ENCODE data around the gene MOB3B. TPM values are rescaled to one million over a fixed set of nuclear protein-coding genes. Genes with fewer than 3 reads are reported as not detected.

MOB3B gene
- total and polyA plus RNA-seq, 10 of the 15 experiments (the other 5 are each of a cell fraction or from before 2014, with no cell fraction given), result 0.44 to 2.7 (median 0.91) TPM

DNA sequence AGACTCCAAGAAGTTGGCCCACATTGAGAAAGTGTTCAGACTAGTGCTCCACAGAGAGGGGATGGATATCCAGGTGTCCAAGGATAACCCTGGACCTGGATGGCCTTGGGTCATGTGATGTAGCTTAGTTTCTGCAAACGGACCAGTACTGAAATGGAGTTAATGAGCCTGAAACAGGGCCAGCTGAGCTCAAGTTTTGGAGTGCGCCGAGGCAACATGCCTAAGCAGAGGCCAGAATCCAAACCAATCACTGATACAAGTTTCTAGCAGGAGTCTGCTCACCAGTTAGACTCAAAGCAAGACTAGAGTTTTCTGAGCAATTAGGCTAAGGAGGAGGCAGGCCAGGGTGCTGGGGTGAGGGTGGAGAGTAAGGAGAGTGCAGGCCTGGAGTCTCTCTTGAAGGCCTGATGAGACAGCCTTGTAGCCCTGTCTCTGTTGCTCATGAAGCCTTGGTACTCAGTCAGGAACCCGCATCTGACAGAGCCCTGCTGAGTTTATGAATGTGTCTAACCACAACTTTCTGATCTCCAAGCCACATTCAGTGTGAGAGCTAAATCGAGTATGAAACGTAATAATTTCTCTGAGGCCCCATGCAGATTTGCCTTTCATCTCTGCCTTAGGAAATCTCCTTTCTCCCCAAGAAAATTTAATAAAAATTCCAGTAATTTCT is 163.8 kb downstream of the MOB3B start (continued):
- TF ChIP-seq NR2C1 (IDR thresholded peaks at IDR 0.05) (no peak), SUZ12 (IDR thresholded peaks at IDR 0.05; ENCODE audit: unreplicated experiment) (no peak), JUND (IDR thresholded peaks at IDR 0.05; ENCODE audit: low read depth, low read length) (no peak), EGR1 (IDR thresholded peaks at IDR 0.05; ENCODE audit: borderline replicate concordance in 1 of 2, low read depth in 2 of 2, low read length in 2 of 2) (no peak), WRNIP1 (IDR thresholded peaks at IDR 0.05; ENCODE audit: borderline replicate concordance, low read depth, low read length) (no peak), EP300 (IDR thresholded peaks at IDR 0.05; ENCODE audit: borderline replicate concordance in 1 of 2, control insufficient read depth in 1 of 2, low read depth in 2 of 2, low read length in 2 of 2) (0 out of 4 replicates have a peak, but pooled peaks of 1 of the 2 experiments have one; percentile 10), ATF7 (IDR thresholded peaks at IDR 0.05; ENCODE audit: low read depth) (0 out of 2 replicates have a peak, but pooled peaks have one; percentile 26), RELA (IDR thresholded peaks at IDR 0.05; ENCODE audit: borderline replicate concordance, partially characterized antibody) (no peak), CREB1 (IDR thresholded peaks at IDR 0.05; ENCODE audit: low read depth) (peak; percentile 54; the same call in 1 of the 2 replicates), TCF7 (IDR thresholded peaks at IDR 0.05; ENCODE audit: borderline replicate concordance) (peak; percentile 90), KDM1A (IDR thresholded peaks at IDR 0.05; ENCODE audit: borderline replicate concordance) (no peak), SMAD1 (IDR thresholded peaks at IDR 0.05; ENCODE audit: low read depth, partially characterized antibody) (no peak), MEF2A (IDR thresholded peaks at IDR 0.05; ENCODE audit: insufficient read depth, low read depth, low read length) (peak; percentile 69), IRF4 (IDR thresholded peaks at IDR 0.05; ENCODE audit: low read depth, low read length) (peak; percentile 56; the same call in 1 of the 2 replicates), MEF2B (IDR thresholded peaks at IDR 0.05; ENCODE audit: partially characterized antibody, poor library complexity, severe bottlenecking) (peak; percentile 41), BMI1 (IDR thresholded peaks at IDR 0.05; ENCODE audit: borderline replicate concordance) (no peak), RUNX3 (IDR thresholded peaks at IDR 0.05; ENCODE audit: low read length) (peak; percentile 97), ASH2L (IDR thresholded peaks at IDR 0.05; ENCODE audit: borderline replicate concordance, low read depth) (no peak), SRF (IDR thresholded peaks at IDR 0.05; ENCODE audit: low read depth in 2 of 2, low read length in 2 of 2) (no peak), ESRRA (IDR thresholded peaks at IDR 0.05; ENCODE audit: low read length) (no peak)
- TF ChIP-seq, protein P1, sequence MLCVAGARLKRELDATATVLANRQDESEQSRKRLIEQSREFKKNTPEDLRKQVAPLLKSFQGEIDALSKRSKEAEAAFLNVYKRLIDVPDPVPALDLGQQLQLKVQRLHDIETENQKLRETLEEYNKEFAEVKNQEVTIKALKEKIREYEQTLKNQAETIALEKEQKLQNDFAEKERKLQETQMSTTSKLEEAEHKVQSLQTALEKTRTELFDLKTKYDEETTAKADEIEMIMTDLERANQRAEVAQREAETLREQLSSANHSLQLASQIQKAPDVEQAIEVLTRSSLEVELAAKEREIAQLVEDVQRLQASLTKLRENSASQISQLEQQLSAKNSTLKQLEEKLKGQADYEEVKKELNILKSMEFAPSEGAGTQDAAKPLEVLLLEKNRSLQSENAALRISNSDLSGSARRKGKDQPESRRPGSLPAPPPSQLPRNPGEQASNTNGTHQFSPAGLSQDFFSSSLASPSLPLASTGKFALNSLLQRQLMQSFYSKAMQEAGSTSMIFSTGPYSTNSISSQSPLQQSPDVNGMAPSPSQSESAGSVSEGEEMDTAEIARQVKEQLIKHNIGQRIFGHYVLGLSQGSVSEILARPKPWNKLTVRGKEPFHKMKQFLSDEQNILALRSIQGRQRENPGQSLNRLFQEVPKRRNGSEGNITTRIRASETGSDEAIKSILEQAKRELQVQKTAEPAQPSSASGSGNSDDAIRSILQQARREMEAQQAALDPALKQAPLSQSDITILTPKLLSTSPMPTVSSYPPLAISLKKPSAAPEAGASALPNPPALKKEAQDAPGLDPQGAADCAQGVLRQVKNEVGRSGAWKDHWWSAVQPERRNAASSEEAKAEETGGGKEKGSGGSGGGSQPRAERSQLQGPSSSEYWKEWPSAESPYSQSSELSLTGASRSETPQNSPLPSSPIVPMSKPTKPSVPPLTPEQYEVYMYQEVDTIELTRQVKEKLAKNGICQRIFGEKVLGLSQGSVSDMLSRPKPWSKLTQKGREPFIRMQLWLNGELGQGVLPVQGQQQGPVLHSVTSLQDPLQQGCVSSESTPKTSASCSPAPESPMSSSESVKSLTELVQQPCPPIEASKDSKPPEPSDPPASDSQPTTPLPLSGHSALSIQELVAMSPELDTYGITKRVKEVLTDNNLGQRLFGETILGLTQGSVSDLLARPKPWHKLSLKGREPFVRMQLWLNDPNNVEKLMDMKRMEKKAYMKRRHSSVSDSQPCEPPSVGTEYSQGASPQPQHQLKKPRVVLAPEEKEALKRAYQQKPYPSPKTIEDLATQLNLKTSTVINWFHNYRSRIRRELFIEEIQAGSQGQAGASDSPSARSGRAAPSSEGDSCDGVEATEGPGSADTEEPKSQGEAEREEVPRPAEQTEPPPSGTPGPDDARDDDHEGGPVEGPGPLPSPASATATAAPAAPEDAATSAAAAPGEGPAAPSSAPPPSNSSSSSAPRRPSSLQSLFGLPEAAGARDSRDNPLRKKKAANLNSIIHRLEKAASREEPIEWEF (IDR thresholded peaks at IDR 0.05; ENCODE audit: insufficient replicate concordance, low read depth, low read length), result no peak
- TF ChIP-seq, protein P2, sequence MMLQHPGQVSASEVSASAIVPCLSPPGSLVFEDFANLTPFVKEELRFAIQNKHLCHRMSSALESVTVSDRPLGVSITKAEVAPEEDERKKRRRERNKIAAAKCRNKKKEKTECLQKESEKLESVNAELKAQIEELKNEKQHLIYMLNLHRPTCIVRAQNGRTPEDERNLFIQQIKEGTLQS (IDR thresholded peaks at IDR 0.05; ENCODE audit: borderline replicate concordance, extremely low read depth, low read depth, low read length), result no peak
- TF ChIP-seq, protein P3, sequence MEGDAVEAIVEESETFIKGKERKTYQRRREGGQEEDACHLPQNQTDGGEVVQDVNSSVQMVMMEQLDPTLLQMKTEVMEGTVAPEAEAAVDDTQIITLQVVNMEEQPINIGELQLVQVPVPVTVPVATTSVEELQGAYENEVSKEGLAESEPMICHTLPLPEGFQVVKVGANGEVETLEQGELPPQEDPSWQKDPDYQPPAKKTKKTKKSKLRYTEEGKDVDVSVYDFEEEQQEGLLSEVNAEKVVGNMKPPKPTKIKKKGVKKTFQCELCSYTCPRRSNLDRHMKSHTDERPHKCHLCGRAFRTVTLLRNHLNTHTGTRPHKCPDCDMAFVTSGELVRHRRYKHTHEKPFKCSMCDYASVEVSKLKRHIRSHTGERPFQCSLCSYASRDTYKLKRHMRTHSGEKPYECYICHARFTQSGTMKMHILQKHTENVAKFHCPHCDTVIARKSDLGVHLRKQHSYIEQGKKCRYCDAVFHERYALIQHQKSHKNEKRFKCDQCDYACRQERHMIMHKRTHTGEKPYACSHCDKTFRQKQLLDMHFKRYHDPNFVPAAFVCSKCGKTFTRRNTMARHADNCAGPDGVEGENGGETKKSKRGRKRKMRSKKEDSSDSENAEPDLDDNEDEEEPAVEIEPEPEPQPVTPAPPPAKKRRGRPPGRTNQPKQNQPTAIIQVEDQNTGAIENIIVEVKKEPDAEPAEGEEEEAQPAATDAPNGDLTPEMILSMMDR (IDR thresholded peaks at IDR 0.05 in 2 of 3, conservative IDR thresholded peaks at IDR 0.05 in 1 of 3; ENCODE audit: control insufficient read depth in 2 of 3, extremely low read depth in 1 of 3, insufficient read depth in 1 of 3, low read depth in 3 of 3, low read length in 3 of 3), result no peak

Measured in GM12878 (cell line).